DND-41 (cell line): ENCODE measurements around the gene FOXL2.
"Not testable (repeated sequence)": the region's sequence is repeated elsewhere in the genome, so short reads cannot be mapped to it uniquely, and the experiment has no call there.

Experiments
- ATAC-seq: fragments of 200-7000 bp; cut with Tn5 transposase; 3 replicates; pipeline ENCODE4 v1.9.1; 2021; ENCODE audit warnings: low read depth; ENCODE audit not compliant: insufficient read depth
- DNase-seq: peaks from one replicate; pipeline ENCODE4 v3.0.0-alpha.2; 2020
- H2AFZ ChIP-seq: 2 replicates; pipeline ENCODE4 v1.6.0; 2012; ENCODE audit warnings: low read depth, low read length
- H3K27ac ChIP-seq: 2 replicates; pipeline ENCODE4 v1.5.1; 2012; ENCODE audit warnings: low read length, inconsistent platforms
- H3K27me3 ChIP-seq: fragments of 200-600 bp; sonication (generic); 2 replicates; pipeline ENCODE4 v1.6.0; 2012; ENCODE audit warnings: low read length, mild to moderate bottlenecking, inconsistent platforms; ENCODE audit not compliant: insufficient read depth, poor library complexity
- H3K36me3 ChIP-seq: 2 replicates; pipeline ENCODE4 v1.5.1; 2012; ENCODE audit warnings: low read length, inconsistent platforms; ENCODE audit not compliant: insufficient read depth
- H3K4me1 ChIP-seq: 2 replicates; pipeline ENCODE4 v1.5.1; 2012; ENCODE audit warnings: mild to moderate bottlenecking, low read length; ENCODE audit not compliant: insufficient read depth
- H3K4me2 ChIP-seq: 2 replicates; pipeline ENCODE4 v1.6.0; 2012; ENCODE audit warnings: mild to moderate bottlenecking, moderate library complexity, low read length, inconsistent platforms; ENCODE audit not compliant: insufficient read depth
- H3K4me3 ChIP-seq, 2 experiments: fragments of 200-600 bp in 1 of 2; shearing (Covaris generic) in 1 of 2; 2 replicates each; pipeline ENCODE4 v1.5.1; 2012 to 2016; ENCODE audit warnings: inconsistent platforms in 2 of 2, low read length in 2 of 2, mild to moderate bottlenecking in 2 of 2, low read depth in 1 of 2, moderate library complexity in 1 of 2
- H3K79me2 ChIP-seq: 2 replicates; pipeline ENCODE4 v1.6.0; 2012; ENCODE audit warnings: low read length, inconsistent platforms; ENCODE audit not compliant: insufficient read depth
- H3K9ac ChIP-seq: 2 replicates; pipeline ENCODE4 v1.6.0; 2012; ENCODE audit warnings: low read depth, mild to moderate bottlenecking, inconsistent platforms, low read length, moderate library complexity
- H3K9me3 ChIP-seq: 2 replicates; pipeline ENCODE4 v1.5.1; 2012; ENCODE audit warnings: low read length, moderate library complexity, mild to moderate bottlenecking, inconsistent platforms; ENCODE audit not compliant: insufficient read depth, severe bottlenecking
- H4K20me1 ChIP-seq: 2 replicates; pipeline ENCODE4 v1.6.0; 2012; ENCODE audit warnings: low read length; ENCODE audit not compliant: insufficient read depth
- EZH2 ChIP-seq: IDR thresholded peaks from 3 replicates; pipeline ENCODE4 v1.6.1; 2012; ENCODE audit warnings: borderline replicate concordance, low read depth, mild to moderate bottlenecking, moderate library complexity, low read length, inconsistent platforms; ENCODE audit not compliant: severe bottlenecking
- TF ChIP-seq, protein P1 (sequence below): IDR thresholded peaks from 2 replicates; pipeline ENCODE4 v1.5.1; 2012; ENCODE audit warnings: borderline replicate concordance, low read length, moderate library complexity, mild to moderate bottlenecking; ENCODE audit not compliant: poor library complexity, severe bottlenecking; ENCODE audit errors: extremely low read depth

The FOXL2 gene

DNA sequence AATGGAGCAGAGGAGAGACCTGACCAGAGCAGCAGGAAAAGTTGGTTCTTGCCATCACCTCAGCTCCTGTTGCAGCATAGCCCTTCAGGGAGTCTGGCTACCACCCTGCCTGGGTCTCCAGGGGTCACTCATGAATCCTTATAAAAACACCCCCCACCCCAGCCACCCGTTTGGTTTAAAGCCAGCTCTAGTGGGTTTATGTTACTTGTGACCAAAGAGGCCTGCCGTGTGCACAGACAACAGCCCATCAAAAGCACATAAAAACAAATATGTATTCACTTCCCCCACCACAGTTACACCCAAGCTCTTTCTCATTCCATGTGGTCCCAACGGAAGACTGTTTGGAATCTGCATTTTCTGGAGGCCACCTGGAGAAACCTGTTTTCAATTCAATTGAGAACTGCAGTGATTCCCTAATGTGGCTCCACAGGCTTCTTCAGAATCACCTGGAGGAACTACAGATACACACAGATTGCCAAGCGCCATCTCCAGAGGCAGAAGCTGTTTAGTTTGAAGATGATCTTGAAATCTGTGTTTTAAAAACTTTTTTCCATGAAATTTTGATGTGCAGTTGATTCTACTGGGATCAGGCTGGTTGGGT is 13.8 kb downstream of the FOXL2 start:
- no peak overlapping the region for H3K4me2 ChIP-seq
- H3K27ac ChIP-seq = no peak overlapping the region
- no peaks in the 10 kb centered on the region for H3K27me3 ChIP-seq
- H3K79me2 ChIP-seq = no peaks in the 10 kb centered on the region
- DNase-seq (no peak), ATAC-seq (no peak)
- H3K9me3 ChIP-seq = no peaks in the 10 kb centered on the region
- H3K9ac ChIP-seq = no peak overlapping the region
- no peaks in the 10 kb centered on the region for H3K36me3 ChIP-seq
- H3K4me3 ChIP-seq = no peak overlapping the region
- H4K20me1 ChIP-seq = no peaks in the 10 kb centered on the region
- H2AFZ ChIP-seq = no peak overlapping the region
- TF ChIP-seq, protein P1, sequence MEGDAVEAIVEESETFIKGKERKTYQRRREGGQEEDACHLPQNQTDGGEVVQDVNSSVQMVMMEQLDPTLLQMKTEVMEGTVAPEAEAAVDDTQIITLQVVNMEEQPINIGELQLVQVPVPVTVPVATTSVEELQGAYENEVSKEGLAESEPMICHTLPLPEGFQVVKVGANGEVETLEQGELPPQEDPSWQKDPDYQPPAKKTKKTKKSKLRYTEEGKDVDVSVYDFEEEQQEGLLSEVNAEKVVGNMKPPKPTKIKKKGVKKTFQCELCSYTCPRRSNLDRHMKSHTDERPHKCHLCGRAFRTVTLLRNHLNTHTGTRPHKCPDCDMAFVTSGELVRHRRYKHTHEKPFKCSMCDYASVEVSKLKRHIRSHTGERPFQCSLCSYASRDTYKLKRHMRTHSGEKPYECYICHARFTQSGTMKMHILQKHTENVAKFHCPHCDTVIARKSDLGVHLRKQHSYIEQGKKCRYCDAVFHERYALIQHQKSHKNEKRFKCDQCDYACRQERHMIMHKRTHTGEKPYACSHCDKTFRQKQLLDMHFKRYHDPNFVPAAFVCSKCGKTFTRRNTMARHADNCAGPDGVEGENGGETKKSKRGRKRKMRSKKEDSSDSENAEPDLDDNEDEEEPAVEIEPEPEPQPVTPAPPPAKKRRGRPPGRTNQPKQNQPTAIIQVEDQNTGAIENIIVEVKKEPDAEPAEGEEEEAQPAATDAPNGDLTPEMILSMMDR = no peak
- no peak for TF ChIP-seq EZH2
- no peaks in the 10 kb centered on the region for H3K4me1 ChIP-seq

GRCh38 chr3:138928727-138929372 is 18.1 kb downstream of the FOXL2 start:
- H3K9me3 ChIP-seq = no peaks in the 10 kb centered on the region
- no peaks in the 10 kb centered on the region for H3K4me1 ChIP-seq
- TF ChIP-seq EZH2 = no peak
- TF ChIP-seq, protein P1 = no peak
- no peak overlapping the region for H3K4me3 ChIP-seq
- H3K4me2 ChIP-seq = no peak overlapping the region
- H3K79me2 ChIP-seq = no peaks in the 10 kb centered on the region
- no peak overlapping the region for H3K9ac ChIP-seq
- no peak overlapping the region for H3K27ac ChIP-seq
- H3K27me3 ChIP-seq = no peaks in the 10 kb centered on the region
- DNase-seq (no peak), ATAC-seq (no peak)
- H2AFZ ChIP-seq = no peak overlapping the region
- no peaks in the 10 kb centered on the region for H3K36me3 ChIP-seq
- H4K20me1 ChIP-seq = no peaks in the 10 kb centered on the region

GRCh38 chr3:138923531-138923994 is 23.4 kb downstream of the FOXL2 start:
- Histone ChIP-seq H4K20me1 (no peaks in the 10 kb centered on the region), H3K4me1 (peaks cover 3% of the 10 kb centered on the region), H3K79me2 (no peaks in the 10 kb centered on the region), H3K27ac (no peak overlapping the region), H3K27me3 (no peaks in the 10 kb centered on the region), H3K4me2 (peak overlapping the region; percentile 46; the same call in 1 of the 2 replicates), H3K36me3 (no peaks in the 10 kb centered on the region), H3K4me3 (no peak overlapping the region), H3K9me3 (no peaks in the 10 kb centered on the region), H2AFZ (peak overlapping the region; percentile 64), H3K9ac (no peak overlapping the region)
- DNase-seq = peak; percentile 82
- TF ChIP-seq, protein P1 = peak; percentile 97
- no peak for TF ChIP-seq EZH2
- peak; percentile 96 for ATAC-seq

DNA sequence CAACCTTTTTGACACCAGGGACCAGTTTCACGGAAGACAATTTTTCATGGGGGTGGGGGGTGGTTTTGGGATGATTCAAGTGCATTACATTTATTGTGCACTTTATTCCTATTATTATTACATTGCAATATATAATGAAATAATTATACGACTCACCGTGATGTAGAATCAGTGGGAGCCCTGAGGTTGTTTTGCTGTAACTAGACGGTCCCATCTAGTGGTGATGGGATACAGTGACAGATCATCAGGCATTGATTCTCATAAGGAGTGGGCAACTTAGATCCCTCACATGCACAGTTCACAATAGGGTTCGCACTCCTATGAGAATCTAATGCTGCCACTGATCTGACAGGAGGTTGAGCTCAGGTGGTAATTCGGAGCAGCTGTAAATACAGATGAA is 24.5 kb downstream of the FOXL2 start:
- H3K4me3 ChIP-seq, H3K27ac ChIP-seq, H2AFZ ChIP-seq, H3K27me3 ChIP-seq, H4K20me1 ChIP-seq, H3K36me3 ChIP-seq, DNase-seq, H3K4me2 ChIP-seq, H3K4me1 ChIP-seq, H3K79me2 ChIP-seq, H3K9ac ChIP-seq, ATAC-seq, H3K9me3 ChIP-seq: not testable (repeated sequence)
